Tongue (tissue), 2 donors: ENCODE measurements around the gene SORT1. TPM values are rescaled to one million over a fixed set of nuclear protein-coding genes. Genes with fewer than 3 reads are reported as not detected.
"Not testable (repeated sequence)": the region's sequence is repeated elsewhere in the genome, so short reads cannot be mapped to it uniquely, and the experiment has no call there.

Experiments
- DNase-seq: peaks from one replicate; pipeline ENCODE4 v3.0.0-alpha.2; 2015
- total RNA-seq: library from RNA; depleted of rRNA; stranded (reverse); fragments of >200 nt; gene quantifications from one replicate; pipeline ENCODE4 v1.2.3, GENCODE V29; 2014

The SORT1 gene
- total RNA-seq, 1 donor from 2014 or later: 30.6 TPM

GRCh38 chr1:109296782-109297181 lies 100.9 kb downstream of the SORT1 start:
- peak; percentile 58 for DNase-seq

- no peak for DNase-seq
Measured at GRCh38 chr1:109295712-109296415, 101.9 kb downstream of the SORT1 start.

DNA sequence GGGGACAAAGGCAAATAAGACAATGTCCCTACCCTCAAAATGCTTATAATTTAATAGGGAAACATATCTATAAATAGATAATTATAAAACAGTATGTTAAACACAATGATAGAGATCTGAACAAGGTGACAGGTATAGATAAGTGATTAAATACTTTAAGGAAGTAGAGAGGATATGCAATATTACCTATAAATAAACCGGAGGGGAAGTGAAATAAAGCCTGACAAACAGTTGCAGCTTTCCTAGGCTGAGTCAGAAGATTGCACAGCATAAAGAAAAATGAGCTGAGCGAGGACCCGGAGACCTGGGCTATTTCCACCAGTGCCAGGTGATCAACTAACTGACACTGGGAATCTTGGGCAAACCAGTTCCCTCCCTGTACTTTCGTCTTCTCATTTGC lies 103.2 kb downstream of the SORT1 start:
- DNase-seq: no peak

DNA sequence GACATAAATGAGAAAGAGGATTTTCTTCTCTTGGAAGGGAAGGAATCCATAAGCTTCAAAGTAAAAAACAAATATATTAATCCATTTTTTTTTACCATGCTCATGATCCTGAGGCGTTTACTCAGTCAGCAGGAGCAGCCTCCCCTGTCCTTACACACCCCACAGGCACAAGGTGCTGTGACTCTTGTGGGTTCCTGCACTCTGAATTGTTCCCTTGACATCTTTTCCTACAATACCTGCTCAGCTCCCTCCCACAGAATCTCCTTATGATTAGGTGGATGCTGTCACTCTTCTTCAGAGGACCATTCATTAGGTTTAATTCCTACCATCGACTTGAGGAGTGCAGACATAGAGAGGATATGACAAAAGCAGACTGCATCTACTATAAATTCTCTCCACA lies 104.7 kb downstream of the SORT1 start:
- no peak for DNase-seq

DNA sequence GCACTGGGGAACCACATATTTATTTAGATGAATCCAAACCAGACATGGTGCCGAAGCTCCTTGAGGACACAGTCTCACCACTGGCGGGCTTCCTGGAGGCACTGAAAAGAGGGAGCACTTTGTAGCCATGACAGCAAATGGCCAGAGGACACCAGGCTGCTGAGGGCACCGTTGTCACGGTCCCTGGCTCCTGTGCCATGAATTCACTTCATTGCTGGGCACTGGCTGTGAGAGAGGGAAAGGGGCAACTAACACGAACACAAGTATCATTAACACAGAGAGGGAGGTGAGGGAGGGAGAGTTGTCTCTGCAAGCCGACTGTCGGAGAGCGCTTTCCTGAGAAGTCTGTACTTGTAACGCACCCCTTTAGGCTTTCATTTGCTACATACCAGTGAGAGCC lies 105.4 kb downstream of the SORT1 start:
- no peak for DNase-seq

DNA sequence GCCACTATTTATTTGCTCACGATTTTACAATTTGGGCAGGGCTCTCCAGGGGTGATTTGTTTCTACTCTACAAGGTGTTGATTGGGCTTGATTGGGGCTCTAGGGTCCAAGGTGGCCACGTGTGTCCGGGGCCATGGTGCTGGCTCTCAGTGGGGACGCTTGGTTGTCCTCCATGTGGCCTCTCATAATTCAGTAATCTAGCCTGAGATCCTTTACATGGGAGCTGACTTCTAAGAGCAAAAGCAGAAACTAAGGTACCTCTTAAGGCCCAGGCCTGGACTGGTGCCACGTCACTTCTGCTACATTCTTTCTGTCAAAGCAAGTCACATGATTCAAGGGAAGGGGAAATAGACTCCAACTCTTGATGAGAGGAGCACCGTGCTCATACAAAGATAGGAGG lies 106.7 kb downstream of the SORT1 start:
- no peak for DNase-seq

DNA sequence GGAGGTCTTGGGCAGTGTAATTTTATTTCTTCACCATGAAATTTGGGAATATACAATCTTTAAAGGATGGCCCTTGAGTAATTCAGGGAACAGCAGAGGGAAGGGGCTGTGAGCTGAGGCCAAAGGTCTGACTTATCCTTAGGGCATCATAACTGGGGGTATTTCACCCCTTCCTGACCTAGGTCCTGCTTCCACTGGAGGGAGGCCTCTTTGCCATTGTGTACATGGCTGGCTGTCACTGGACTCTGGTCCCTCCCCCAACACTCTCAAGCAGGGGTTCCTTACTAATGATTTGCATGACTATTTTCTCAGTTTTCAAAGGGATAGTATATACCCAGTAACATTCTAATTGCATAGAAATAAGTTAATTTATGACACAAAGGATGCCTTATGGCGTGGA lies 107.6 kb downstream of the SORT1 start:
- no peak for DNase-seq

DNA sequence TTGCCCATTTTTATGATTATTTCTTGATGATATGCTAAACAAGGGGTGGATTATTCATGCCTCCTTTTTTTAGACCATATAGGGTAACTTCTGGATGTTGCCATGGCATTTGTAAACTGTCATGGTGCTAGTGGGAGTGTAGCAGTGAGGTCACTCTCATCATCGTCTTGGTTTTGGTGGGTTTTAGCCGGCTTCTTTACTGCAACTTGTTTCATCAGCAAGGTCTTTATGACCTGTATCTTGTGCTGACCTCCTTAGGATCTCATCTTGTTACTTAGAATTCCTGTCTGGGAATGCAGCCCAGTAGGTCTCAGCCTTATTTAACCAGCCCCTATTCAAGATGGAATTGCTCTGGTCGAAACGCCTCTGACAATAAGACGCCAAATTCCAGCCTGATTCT lies 111.0 kb downstream of the SORT1 start:
- DNase-seq: not testable (repeated sequence)

DNA sequence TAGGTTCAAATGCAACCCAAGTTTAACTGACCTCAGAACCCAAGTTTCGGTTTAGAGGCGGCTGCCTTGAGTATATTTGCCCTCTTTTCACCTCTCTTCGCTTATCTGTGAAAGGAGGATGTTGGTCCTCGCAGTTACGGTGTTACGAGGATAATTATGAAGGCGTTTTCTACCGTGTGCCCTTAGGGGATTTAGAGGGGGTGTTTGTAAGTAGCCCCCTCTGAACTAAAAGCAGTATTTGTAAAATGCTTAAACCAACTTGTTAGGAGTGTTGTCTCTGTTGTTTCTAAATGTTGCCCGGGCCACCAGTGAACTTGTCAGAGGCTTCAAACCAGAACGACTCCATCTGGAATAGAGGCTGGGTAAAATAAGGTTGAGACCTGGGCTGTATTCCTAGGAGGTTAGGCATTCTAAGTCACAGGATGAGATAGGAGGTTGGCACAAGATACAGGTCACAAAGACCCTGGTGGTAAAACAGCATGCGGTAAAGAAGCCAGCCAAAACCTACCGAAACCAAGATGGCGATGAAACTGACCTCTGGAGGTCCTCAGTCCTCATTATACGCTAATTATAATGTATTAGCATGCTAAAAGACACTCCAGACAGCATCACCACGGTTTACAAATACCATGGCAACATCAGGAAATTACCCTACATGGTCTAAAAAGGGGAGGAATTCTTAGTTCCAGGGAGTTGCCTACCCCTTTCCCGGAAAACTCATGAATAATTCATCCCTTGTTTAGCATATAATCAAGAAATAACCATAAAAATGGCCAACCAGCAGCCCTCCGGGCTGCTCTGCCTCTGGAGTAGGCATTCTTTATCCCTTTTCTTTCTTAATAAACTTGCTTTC lies 113.7 kb downstream of the SORT1 start:
- DNase-seq: no peak

GRCh38 chr1:109282952-109283747 lies 114.6 kb downstream of the SORT1 start, which contains the start of gene PSRC1:
PSRC1 (minus strand) TSS chr1:109283145.
- peak; percentile 99 for DNase-seq

GRCh38 chr1:109282497-109282951 lies 115.2 kb downstream of the SORT1 start:
- no peak for DNase-seq

- DNase-seq: no peak
Measured at GRCh38 chr1:109281680-109282496, 115.8 kb downstream of the SORT1 start.

- DNase-seq: no peak
Measured at GRCh38 chr1:109280862-109281261, 116.9 kb downstream of the SORT1 start.

- no peak for DNase-seq
Measured at GRCh38 chr1:109279615-109280278, 118.0 kb downstream of the SORT1 start.

DNA sequence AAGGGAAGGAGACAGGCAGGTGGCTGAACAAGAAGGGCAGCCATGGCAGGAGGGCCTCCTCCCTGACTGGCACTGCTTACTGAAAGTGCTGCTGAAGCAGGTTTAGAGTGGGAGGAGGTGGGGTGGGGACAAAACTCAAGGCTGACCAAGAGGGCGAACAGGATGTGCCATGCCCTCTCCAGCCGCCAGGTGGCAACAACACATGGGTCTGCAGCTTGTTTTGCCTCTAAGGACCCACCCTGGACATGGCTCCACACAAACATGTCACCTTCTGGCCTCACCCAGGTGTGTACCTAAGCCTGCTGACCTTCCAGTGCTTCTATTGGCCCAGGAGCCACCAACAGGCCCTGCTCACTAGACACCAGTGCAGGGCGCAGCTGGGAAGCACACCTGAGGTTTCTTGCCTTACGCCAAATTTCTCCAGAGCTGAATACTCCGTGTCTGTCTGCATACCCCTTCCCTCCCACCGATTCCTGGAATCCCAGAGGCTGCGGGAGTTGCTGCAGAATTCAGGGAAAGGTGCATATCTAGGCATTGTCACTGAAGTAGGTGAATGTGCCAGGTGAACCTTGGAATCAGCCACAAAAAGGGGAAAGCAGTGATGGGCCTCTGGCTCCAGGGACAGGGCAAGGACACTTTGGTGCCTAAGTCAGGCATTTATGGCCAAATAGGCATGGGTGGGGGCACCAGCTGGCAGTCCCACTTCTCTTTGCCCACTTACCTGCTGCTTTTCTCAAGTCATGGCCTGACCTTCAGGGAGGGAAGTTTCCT lies 120.1 kb downstream of the SORT1 start:
- peak; percentile 82 for DNase-seq

GRCh38 chr1:109275706-109276345 lies 121.9 kb downstream of the SORT1 start:
- DNase-seq: no peak

DNA sequence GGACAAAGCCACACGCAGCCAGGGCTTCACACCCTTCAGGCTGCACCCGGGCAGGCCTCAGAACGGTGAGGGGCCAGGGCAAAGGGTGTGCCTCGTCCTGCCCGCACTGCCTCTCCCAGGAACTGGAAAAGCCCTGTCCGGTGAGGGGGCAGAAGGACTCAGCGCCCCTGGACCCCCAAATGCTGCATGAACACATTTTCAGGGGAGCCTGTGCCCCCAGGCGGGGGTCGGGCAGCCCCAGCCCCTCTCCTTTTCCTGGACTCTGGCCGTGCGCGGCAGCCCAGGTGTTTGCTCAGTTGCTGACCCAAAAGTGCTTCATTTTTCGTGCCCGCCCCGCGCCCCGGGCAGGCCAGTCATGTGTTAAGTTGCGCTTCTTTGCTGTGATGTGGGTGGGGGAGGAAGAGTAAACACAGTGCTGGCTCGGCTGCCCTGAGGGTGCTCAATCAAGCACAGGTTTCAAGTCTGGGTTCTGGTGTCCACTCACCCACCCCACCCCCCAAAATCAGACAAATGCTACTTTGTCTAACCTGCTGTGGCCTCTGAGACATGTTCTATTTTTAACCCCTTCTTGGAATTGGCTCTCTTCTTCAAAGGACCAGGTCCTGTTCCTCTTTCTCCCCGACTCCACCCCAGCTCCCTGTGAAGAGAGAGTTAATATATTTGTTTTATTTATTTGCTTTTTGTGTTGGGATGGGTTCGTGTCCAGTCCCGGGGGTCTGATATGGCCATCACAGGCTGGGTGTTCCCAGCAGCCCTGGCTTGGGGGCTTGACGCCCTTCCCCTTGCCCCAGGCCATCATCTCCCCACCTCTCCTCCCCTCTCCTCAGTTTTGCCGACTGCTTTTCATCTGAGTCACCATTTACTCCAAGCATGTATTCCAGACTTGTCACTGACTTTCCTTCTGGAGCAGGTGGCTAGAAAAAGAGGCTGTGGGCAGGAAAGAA lies 122.9 kb downstream of the SORT1 start:
- DNase-seq: peak; percentile 38

DNA sequence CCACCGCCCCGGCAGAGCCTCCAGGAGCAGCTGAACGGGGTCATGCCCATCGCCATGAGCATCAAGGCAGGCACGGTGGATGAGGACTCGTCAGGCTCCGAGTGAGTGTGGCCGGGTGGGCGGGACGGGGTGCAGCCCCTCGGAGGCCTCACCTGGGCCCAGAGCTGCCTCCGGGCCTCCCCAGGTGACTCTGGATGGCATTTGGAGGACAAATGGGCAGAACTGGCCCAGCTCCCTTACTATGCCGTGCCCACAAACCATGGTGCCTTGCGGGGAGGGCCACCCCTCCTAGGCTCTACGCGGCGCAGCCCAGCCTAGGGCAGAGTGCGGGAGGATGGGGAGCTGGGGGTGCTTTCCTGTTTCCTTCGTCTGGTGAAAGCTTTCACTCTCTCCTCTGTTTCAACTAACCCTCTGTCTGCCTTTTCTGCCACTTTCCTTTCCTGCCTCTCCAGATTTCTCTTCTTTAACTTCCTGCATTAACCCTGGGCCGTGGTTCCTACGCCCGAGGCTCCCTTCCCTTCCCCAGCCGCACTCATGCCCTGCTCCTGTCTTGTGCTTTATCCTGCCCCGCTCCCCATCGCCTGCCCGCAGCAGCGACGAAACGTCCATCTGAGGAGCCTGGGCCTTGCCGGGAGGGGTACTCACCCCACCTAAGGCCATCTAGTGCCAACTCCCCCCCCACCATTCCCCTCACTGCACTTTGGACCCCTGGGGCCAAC lies 124.0 kb downstream of the SORT1 start:
- DNase-seq: no peak
